Activated effector memory CD4-positive, alpha-beta T cell treated with Interleukin-2 at 50 U/mL for 16 hours (primary cell): ENCODE measurements around the gene VSTM2B.
"Not testable (repeated sequence)": the region's sequence is repeated elsewhere in the genome, so short reads cannot be mapped to it uniquely, and the experiment has no call there.

Experiments
- DNase-seq: peaks from one replicate; pipeline ENCODE4 v3.0.0-alpha.2; 2020

Gene VSTM2B

DNA sequence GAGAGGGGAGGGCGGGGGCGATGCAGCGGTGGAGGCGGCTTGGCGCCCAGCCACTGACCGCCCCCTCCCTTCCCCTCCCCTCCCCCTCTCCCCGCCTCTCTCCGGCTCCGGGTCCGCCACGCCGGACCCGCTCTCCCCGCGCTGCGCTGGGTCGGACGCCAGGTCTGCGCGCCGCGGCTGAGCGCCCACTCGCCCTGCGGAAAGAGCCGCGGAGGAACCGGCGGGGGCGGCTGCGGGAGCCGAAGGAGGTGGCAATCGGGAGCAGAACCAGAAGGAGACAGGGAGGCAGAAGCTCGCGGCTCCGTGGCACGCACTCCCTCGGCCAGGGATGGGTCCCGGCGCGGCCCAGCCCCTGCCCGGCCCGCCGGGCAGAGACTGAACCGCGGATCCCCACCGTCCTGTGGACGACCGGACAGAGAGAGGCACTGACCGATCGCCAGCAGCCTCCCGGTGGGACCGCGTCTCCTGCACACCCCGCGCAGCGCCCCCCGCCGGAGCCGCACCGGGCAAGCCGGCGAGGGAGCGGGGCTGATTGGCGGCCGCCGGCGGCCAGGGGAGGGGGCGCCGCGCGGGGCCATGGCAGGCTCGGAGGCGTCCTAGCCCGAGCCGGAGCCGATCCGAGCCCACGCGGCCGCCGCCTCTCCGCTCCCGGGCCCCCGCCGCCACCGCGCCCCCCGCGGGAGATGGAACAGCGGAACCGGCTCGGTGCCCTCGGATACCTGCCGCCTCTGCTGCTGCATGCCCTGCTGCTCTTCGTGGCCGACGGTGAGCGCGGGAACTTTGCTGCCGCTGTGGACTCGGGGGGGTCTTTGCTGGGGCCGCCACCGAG is at the start of gene VSTM2B:
Gene VSTM2B, plus strand, starts transcription at position 94 of the 829 bp plus-strand sequence. Its CDS starts 590 bp downstream, at position 684.
- DNase-seq, result no peak

GRCh38 chr19:29476528-29476927 is 49.3 kb upstream of the VSTM2B start:
- DNase-seq, result no peak

GRCh38 chr19:29477831-29478577 is 47.8 kb upstream of the VSTM2B start:
- DNase-seq, result no peak

DNA sequence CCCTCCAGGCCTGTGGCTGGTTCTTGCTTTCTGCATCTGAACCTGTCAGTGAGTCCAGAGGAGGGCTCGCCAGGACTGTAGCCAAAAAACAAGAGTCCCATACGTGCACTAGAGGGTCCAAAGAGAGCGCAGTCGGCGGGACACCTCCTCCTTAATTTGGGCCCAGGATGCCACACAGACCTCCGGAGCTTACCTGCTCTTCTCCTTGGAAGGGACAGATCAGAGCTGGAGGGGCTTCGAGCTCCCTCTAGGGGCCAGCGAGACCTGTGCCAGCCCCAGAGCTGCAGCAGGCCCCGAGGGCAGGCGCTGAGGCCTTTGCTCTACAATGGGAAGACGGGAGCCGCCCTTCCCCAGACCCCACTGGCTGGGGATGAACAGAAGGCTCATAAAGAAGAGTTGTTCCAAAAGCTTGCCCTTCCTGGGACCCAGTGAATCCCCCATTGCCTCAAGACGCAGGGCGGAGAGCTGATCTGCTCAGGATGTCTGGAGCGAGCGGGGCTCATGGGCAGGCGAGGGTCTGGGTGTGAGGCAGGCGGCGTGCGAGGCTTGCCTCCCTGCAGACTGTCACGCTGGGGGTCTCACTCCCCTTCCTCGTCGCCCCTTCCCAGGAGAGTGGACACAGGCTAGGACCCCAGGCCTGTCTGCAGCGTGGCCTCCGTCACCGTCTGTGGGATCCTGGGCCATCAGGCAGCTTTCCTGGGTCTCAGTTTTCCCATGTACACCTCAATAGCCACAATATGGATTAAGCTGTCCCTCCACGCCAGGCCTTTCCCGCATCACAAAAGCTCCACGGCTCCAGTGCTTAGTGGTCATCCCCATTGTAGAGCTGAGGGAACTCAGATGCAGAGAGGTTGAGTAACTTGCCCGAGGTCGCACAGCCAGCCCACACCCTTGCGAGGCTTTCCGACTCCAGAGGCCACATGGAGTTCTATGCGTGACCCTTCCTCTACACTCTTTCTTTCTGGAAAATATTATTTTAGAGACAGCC is 46.9 kb upstream of the VSTM2B start:
- no peak for DNase-seq

GRCh38 chr19:29479941-29480340 is 45.9 kb upstream of the VSTM2B start:
- DNase-seq, result no peak

- DNase-seq, result no peak
These were observed 45.3 kb upstream of the VSTM2B start for GRCh38 chr19:29480507-29480906.

DNA sequence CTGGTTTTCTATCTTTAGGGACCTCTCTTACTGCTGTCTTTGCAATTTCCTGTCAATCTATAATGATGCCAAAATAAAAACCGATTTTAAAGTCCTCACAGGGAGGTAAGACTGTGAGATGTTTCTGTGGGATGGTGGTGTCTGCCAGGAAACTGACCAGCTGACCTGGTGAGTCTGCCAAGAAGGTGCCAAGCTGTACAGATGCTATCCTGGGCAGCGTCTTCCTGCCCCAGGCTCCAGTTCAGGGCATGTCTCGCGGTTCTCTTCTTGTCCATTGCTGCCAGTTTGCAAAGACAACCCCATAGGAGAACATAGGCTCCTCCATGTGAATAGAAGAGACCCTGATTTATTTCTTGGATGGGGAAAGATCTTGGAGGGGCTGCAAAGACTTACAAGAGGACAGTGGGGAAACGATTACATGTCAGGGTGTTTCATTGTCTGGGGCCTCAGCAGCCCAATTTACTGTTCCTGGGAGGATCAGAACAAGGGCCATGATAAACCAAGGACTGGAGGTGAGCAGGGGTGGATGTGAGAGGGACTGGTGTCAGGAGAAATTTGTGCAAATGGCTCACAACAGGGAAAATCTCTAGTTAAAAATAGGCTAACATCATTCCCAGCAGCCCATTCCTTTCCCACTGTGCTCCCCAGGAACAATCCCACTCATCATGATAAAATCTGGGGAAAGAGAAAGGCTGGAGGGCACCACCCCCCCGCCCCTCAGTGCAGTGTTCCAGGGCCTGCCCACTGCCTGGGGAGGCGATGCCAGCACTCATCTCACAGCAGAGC is 42.7 kb upstream of the VSTM2B start:
- DNase-seq, result no peak

DNA sequence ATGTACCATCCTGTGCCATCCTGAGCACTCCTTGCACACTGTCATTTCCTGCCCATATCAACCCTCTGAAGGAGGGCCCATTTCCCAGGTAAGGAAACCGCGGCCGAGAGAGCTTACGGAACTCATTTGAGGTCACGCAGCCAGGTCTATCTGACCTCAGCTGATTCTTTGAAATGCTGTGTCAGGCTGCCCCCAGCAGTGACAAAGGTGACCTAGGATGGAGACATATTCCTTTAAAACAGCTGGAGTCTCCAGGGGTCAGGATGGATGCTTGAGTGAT is 42.2 kb upstream of the VSTM2B start:
- no peak for DNase-seq

DNA sequence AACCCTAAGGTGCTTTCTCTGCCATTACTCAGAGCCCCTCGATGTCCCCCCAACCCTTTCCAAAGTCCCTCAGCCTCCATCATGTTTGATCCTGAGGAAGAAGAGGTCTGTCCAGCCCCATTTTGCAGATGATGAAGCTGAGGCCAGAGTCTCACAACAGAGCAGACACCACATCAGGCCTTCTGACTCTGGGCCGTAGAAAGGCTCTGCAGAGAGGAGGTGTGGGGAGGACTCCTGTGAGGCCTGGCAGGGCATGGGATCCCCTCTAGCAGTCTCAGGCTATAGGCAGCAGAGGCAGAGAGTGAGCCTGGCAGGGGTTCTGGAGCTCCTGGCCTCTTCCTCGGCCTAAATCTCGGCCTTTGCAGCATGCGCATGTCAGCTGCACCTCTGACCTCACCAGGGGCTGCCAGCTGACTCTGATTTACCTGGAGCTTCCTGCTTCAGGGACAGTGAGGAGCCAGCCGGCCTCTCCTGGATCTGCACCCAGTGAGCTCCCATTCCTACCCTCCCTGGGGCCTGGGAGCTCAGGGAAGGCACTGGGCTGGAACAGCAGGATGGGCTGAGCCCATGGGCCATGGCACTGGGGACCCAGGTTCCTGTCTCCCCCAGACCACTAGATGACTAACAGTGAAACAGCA is 41.7 kb upstream of the VSTM2B start:
- no peak for DNase-seq

DNA sequence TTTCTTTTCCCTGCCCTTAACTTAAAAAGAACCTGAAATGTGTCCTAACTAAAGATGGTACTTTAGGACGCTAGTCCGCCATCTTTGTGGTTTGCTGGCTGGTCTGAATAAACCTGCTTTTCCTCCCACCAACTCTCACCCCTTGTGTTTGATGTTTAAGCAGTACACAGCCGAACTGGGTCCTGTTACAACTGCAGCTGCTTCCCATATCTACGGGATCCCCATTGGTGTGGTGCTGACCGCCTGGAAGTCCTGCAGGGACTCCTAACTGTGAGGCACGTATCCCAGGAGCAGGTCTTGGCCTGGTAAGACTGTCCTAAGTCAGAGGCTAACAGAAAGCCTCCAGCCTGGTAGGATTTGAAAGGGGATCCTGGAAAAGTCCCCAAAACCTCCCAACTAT is 40.9 kb upstream of the VSTM2B start:
- no peak for DNase-seq

DNA sequence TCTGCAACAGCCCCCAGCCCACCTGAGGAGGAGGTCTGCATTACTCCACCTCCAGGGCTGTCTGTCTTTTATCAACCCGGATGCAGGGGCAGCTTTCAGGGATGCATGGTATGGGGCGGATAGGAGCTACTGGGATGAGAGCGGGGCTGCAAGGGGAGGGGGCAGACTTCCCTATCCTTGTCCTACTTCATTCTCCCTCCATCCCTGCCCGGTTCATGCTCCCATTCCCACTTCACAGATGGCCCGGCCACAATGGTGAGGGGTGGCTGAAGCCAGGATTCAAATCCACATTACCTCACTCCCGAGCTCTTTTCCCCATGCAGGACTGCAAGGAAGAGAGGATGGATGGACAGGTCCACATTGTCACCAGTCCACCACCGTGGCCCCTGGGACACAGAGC is 40.5 kb upstream of the VSTM2B start:
- no peak for DNase-seq

GRCh38 chr19:29486961-29487360 is 38.8 kb upstream of the VSTM2B start:
- DNase-seq, result not testable (repeated sequence)

GRCh38 chr19:29487432-29487831 is 38.4 kb upstream of the VSTM2B start:
- no peak for DNase-seq

DNA sequence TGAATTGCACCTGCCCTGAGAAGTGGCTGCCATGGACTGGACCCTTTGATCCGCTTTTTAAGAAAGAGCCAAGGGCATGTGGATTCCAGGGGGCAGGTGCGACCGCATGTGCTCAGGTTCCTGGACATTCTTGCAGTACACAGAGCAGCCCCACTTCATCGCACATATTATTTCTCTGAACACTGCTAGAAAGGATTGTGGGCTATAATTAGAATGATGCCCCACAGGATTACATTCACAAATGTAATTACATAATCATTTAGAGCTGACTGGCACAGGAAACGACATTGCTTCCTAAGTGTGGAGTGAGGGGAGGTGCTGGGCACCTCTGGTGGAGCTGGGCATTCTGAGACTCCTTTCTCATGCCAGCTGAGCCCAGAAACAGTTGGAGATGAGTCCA is 37.5 kb upstream of the VSTM2B start:
- DNase-seq, result no peak

DNA sequence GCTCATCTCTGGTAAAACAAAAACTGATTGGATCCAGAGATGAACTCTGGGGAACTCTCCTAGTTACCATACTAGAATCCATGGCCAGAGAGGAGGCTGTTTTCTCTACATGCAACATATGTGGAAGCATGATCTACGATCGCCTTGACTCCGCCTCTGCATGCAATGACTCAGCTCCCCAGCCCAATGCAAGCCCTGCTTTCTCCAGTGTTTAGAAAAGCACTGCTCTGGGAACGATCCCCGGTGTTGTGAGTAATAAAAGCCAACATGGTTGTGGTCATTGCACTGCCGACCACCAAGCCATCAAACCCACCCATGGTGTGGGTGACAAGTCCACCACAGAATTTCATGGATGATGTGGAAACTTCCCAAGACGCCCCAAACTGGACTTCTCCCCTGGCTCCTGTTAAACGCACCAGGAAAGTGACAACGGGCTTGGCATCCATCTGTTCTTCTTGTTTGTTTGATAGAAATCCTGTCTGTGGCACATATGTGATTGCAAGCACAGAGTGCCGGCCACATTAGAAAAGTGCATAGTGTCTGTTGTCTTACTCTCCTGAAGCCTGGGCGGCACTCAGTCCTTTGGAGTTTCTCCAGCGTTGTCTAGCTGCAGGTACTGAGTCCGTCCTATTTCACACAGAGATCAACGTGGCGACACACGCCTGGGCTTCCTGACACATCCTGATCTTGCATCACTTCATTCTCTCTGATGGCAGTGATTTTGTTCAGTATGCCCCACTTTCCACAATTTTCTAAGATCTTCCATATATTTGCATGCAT is 36.4 kb upstream of the VSTM2B start:
- no peak for DNase-seq

- no peak for DNase-seq
These were observed 34.3 kb upstream of the VSTM2B start for GRCh38 chr19:29491491-29491890.

DNA sequence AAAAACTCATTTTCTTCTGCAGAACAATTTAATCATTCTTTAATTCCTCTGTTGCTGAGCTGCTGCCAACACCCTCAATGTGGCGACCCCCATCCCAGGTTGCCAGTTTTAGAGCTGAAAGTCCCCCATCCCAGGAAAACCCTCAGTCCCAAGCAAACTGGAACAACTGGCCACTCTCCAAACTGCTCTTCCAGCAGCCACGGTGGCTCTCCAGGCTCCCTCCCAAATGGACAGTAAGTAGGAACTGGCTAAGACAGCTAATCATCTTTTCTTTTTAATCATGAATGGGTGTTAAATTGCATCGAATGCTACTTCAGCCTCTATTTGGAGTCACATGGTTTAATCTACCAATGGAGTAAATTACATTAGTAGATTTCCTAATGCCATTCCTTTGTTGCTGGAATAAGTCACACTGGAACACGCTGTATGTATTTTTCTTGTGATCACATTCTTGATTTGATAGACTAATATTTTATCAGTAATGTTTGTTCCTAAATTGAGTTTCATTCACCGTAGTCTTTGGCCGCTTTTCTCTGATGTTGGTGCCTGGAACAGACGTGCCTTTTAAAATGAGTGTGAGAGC is 33.7 kb upstream of the VSTM2B start:
- DNase-seq, result no peak

- DNase-seq, result no peak
These were observed 33.0 kb upstream of the VSTM2B start for GRCh38 chr19:29492769-29493168.

DNA sequence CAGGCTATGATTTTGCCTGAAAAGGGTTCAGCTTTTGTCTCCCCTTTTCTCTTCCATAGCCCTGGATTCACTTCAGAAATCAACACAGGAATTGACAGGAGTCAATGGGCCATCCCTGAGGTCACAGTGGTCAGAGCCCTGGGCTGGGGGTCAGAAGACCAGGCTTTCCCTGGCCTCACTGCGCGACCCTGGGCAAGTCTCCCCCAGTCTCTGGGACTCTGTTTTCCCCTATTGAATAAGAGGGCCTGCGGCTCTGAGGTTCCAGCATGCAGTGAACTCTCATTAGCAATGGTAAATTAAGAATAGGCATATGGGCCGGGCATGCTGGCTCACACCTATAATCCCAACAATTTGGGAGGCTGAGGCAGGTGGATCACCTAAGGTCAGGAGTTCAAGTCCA is 30.7 kb upstream of the VSTM2B start:
- no peak for DNase-seq

- no peak for DNase-seq
These were observed 29.8 kb upstream of the VSTM2B start for GRCh38 chr19:29495901-29496441.
